Epidermal melanocyte (primary cell): ENCODE measurements around the gene KLRF2.
A peak's percentile ranks its signal among the peaks of the same experiment; 100 is the strongest.
"Not testable (repeated sequence)": the region's sequence is repeated elsewhere in the genome, so short reads cannot be mapped to it uniquely, and the experiment has no call there.

Experiments
- DNase-seq: peaks from one replicate; pipeline ENCODE4 v3.0.0; 2011; ENCODE audit warnings: low spot score; ENCODE audit not compliant: insufficient read length

The KLRF2 gene, protein sequence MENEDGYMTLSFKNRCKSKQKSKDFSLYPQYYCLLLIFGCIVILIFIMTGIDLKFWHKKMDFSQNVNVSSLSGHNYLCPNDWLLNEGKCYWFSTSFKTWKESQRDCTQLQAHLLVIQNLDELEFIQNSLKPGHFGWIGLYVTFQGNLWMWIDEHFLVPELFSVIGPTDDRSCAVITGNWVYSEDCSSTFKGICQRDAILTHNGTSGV

GRCh38 chr12:9881246-9881645 lies at the start of gene KLRF2:
Gene KLRF2 (plus strand): TSS chr12:9881489. CDS start chr12:9881596, 107 bp downstream.
- DNase-seq = no peak

DNA sequence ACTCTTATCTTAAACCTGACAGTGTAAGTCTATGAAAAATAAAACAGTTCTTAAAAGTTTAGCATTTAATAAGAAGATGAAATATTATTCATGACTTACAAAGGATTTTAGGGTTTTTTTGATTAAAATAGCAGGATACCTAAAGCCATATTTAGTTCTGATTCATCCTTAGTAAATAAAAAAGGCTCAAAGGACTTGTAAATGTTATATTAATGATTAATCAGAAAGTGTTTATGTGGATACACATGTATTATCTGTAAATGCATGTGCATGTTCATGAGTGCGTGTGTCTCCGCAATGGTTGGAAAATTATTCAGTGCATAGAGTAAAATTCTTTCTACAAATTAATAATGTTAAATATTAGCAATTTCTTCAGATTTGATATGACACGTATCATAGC lies 49.6 kb upstream of the KLRF2 start:
- DNase-seq = no peak

DNA sequence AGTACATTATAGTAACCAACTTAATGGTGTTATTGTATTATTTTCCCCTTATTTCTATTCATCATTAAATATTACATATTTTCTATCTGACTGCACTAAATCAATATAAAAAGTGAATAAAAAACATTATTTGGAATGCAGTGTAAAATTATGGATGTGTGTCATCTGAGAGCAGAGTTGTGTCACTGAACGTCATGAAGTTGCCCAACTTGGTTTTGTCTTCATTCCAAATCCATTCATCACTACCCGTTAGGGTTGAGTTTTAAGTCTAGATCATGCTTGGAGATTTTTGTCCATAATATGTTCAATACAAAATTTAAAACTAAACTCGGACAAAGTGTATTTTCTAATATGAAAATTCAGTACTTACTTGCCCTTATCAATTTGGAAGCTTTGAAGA lies 37.9 kb upstream of the KLRF2 start:
- DNase-seq = no peak

- no peak for DNase-seq
These were observed 32.4 kb upstream of the KLRF2 start for GRCh38 chr12:9848899-9849298.

DNA sequence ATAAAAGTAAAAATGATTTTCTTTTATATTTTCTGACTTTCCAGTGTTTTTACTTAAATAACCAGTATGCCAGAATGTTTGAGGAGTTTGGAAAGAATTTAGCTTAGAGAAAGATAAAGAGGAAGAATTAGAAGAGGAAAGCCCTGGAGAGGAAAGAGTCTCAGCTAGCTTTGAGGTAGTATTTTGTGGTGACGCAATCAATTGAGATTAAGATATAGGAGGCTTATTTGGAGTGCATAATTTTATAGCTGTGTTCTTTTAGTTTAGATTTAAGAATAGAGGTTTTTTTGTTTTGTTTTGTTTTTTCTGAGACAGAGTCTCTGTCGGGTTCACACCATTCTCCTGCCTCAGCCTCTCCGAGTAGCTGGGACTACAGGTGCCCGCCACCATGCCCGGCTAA lies 30.2 kb upstream of the KLRF2 start:
- DNase-seq = no peak

- no peak for DNase-seq
These were observed 29.4 kb upstream of the KLRF2 start for GRCh38 chr12:9851927-9852326.

GRCh38 chr12:9856151-9856550 lies 25.1 kb upstream of the KLRF2 start:
- no peak for DNase-seq

DNA sequence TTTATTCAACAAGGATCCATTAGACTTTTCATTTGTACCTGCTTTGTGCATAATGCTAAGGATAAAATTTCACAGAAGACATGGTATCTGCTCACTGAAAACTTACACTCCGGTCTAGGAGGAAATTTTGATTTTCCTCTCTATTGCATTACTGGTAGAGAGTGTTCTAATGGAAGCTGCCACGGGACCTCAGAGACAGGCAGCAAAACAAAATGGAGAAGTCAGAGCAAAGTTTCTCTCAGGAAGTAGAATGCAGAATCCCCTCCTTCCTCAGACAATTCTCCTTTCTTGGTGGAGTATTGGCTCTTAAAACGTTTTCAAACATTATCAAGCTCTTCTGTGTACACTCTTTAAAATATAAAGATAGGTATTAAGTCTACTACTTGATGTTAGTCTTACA lies 24.4 kb upstream of the KLRF2 start:
- DNase-seq = no peak

DNA sequence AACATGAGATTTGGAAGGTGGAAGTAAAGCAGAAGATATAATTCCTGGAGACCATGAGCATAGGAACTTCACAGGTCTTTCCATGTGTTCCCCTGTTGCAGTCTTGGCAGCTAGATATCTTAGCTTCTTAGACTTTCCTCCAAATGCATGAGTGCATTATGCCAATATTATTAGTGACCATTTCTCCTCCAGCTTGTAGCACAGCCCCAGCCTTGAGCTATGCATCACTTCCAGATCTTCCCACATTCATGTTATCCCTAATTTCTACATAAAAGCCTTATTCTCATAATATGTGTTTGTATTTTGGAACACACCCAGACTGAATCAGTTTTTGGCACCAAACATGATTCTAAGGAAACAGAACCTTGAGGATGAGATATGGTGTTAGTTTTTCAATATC lies 23.2 kb upstream of the KLRF2 start:
- DNase-seq = no peak

- DNase-seq = no peak
These were observed 16.2 kb upstream of the KLRF2 start for GRCh38 chr12:9864913-9865675.

DNA sequence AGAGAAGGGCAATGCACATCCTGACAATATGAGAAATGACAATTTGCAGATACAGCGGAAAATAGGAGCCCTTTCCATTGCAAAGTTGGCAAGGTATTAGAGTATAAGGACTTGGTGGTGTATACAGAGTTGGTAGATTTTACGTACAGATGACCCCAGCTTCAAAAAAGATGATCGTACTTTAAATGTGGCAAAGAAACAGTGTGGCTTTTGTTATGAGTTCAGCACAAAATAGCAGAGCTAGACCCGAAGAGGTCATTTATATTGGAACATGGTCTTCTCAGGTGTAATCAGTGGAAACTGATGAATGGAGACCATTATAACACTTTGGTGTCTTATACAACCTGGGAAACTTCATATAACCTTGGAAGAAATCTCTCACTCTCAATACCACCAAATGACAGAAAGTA lies 14.4 kb upstream of the KLRF2 start:
- no peak for DNase-seq

- no peak for DNase-seq
These were observed 13.8 kb upstream of the KLRF2 start for GRCh38 chr12:9867531-9867930.

- no peak for DNase-seq
These were observed 12.9 kb upstream of the KLRF2 start for GRCh38 chr12:9868311-9868801.

- DNase-seq = no peak
These were observed 12.4 kb upstream of the KLRF2 start for GRCh38 chr12:9868951-9869306.

- DNase-seq = peak; percentile 49
These were observed 11.8 kb upstream of the KLRF2 start, which contains the start of gene CLEC2B for GRCh38 chr12:9869307-9870161. Gene CLEC2B (minus strand): TSS chr12:9869354.

DNA sequence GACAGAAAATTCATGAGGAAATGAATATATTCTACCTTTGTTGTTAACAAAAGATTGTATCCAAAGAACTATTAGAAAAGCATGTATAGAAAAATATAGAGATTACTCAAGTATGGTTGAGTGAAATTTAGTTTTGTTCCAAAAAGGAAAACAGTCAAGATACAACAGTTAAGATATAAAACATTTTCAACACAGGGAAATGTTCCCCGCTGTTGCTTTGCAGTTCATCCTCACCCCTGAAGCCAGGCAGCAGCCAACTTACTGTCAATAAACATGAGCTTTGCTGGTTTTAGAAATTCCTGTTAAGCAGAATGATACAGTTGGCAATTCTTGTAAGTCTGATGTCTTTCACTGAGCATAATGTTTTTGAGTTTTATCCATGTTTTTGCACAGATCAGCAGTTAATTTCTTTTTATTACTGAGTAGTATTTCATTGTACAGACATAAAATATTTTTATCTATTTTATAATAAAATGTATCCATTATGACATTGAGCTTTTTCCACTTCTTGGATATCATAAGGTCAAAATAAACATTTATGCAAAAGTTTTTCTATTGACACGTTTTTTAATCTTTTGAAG lies 10.9 kb upstream of the KLRF2 start:
- DNase-seq = no peak

DNA sequence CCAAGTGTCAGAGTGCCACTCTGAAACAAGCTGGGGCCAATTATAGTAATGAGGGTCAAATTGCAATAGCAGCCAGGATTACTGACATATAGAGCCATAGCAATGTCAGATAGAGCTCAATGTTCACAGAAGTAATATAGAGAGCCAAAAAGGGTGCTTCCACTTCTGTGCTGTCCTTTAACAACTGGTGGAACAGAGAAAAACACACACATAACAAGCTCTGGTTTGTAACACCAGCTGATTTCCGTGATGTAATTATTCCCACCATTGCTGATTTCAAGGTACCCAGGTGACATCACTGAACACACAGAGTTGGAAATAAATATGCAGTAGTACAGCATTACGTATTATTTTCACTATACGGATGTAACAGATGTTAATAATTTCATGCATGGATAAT lies 9.1 kb upstream of the KLRF2 start:
- no peak for DNase-seq

DNA sequence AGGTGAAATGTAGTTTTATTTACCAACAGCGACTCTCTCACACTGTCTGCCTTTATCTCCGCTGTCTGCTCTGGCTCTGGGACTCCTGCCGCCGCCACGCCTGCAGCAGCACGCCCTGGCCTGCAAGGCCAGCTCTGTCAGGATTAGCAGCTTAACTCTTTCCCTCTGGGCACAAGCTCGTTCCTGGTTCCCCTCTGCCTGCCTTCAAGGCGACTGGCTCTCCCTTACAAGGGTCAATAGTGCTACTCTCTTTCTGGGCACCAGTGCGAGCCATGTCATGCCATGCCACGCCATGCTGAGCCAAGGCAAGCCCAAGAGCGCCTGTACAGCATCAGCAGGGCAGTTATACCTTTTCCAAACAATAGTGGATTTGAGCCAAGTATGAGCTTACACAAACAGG lies 8.5 kb upstream of the KLRF2 start:
- DNase-seq = no peak

GRCh38 chr12:9876120-9876519 lies 5.2 kb upstream of the KLRF2 start:
- not testable (repeated sequence) for DNase-seq

GRCh38 chr12:9880532-9881078 lies 684 bp upstream of the KLRF2 start:
- DNase-seq = no peak

DNA sequence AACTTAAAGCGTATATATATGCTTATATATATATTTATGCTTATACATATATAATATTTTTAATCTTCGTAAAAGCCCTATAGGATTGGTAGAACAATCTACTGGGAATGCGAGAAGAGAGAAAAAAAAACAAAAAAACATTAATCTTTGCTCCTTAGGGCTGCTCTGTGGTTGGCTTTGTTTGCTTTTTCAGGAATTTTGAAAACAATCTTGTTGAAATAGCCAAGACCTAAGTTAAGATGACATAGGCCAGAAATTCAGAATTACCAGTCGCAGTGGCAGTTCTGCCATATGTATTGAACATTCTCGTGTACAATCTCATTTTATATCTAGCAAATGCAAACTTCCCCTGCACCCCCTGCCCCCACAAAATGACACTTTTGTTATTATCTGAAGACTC lies 699 bp downstream of the KLRF2 start:
- DNase-seq = no peak
